Breast epithelium (tissue), 3 donors: ENCODE data around the gene SLC6A8.

Experiments
- POLR2A ChIP-seq: fragments of 450-650 bp; IDR thresholded peaks from one replicate; pipeline ENCODE4 v1.6.1; 2016; ENCODE audit warnings: antibody characterized with exemption, mild to moderate bottlenecking, moderate library complexity
- POLR2AphosphoS5 ChIP-seq, 3 donors: sonication (generic); formaldehyde crosslinking; IDR thresholded peaks; one replicate each; pipeline ENCODE4 v1.6.1; 2017; ENCODE audit warnings: antibody characterized with exemption in 3 of 3
- TF ChIP-seq, protein P1 (sequence below), 3 donors: fragments of 450-650 bp; IDR thresholded peaks; one replicate each; pipeline ENCODE4 v1.5.1; 2016 to 2017; ENCODE audit warnings: antibody characterized with exemption in 3 of 3, mild to moderate bottlenecking in 3 of 3, moderate library complexity in 3 of 3

DNA sequence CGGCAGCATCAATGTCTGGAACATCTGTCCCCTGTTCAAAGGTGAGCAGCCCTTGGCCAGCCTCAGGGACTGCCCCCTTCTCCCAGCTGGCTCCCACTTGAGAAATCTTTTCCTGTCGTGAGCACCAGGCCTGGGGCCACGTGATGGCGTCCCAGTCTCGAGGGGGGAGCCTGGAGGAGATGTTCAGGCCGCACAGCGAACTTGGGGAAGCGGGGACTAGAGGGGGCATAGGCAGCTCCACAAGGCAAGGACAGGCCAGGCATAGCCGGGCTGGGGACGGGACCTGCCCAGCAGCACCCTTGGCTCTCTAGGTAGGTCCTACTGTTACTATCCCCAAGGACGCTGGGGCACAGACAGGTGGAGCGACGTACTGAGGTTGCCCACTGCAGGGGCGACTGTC, 2.7 kb downstream of the SLC6A8 start:
- TF ChIP-seq, protein P1, sequence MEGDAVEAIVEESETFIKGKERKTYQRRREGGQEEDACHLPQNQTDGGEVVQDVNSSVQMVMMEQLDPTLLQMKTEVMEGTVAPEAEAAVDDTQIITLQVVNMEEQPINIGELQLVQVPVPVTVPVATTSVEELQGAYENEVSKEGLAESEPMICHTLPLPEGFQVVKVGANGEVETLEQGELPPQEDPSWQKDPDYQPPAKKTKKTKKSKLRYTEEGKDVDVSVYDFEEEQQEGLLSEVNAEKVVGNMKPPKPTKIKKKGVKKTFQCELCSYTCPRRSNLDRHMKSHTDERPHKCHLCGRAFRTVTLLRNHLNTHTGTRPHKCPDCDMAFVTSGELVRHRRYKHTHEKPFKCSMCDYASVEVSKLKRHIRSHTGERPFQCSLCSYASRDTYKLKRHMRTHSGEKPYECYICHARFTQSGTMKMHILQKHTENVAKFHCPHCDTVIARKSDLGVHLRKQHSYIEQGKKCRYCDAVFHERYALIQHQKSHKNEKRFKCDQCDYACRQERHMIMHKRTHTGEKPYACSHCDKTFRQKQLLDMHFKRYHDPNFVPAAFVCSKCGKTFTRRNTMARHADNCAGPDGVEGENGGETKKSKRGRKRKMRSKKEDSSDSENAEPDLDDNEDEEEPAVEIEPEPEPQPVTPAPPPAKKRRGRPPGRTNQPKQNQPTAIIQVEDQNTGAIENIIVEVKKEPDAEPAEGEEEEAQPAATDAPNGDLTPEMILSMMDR (IDR thresholded peaks at IDR 0.05) = no peak
- TF ChIP-seq POLR2AphosphoS5 (IDR thresholded peaks at IDR 0.05) (no peak), POLR2A (no peak)
